Activated B cell treated with CpG ODN at 0.5 μM for 24 hours (primary cell): ENCODE data around the gene RABGEF1. TPM values are rescaled to one million over a fixed set of nuclear protein-coding genes. Genes with fewer than 3 reads are reported as not detected.

ENCODE experiments used
- ATAC-seq: fragments of 200-7000 bp; cut with Tn5 transposase; one replicate; pipeline ENCODE4 v1.10.0; 2021; ENCODE audit warnings: low read depth, mild to moderate bottlenecking, moderate library complexity
- CTCF ChIA-PET: fragments of 350-600 bp; sonication (Branson Sonifier 250); formaldehyde crosslinking; loops from one replicate; lab custom pipeline; 2021; ENCODE audit warnings: antibody characterized with exemption; lab: Charles Lee
- POLR2A ChIA-PET: fragments of 350-600 bp; sonication (Branson Sonifier 250); formaldehyde crosslinking; loops from one replicate; lab custom pipeline; 2021; ENCODE audit warnings: antibody characterized with exemption; lab: Charles Lee
- DNase-seq: peaks from one replicate; pipeline ENCODE4 v3.0.0; 2022
- H3K27ac Mint-ChIP-seq: one replicate; pipeline ENCODE4 v1.8.0; 2020; ENCODE audit warnings: mixed read lengths
- H3K27me3 Mint-ChIP-seq: one replicate; pipeline ENCODE4 v1.8.0; 2021; ENCODE audit warnings: mixed read lengths
- H3K36me3 Mint-ChIP-seq: one replicate; pipeline ENCODE4 v1.8.0; 2021; ENCODE audit warnings: low read depth, mixed read lengths
- H3K4me1 Mint-ChIP-seq: one replicate; pipeline ENCODE4 v1.8.0; 2021; ENCODE audit warnings: mixed read lengths
- H3K4me3 Mint-ChIP-seq: one replicate; pipeline ENCODE4 v1.8.0; 2020; ENCODE audit warnings: mild to moderate bottlenecking, mixed read lengths
- H3K9me3 Mint-ChIP-seq: one replicate; pipeline ENCODE4 v1.8.0; 2020; ENCODE audit warnings: mixed read lengths
- CTCF ChIP-seq: fragments of 200-600 bp; IDR thresholded peaks from one replicate; pipeline ENCODE4 v1.8.0; 2022; ENCODE audit warnings: antibody characterized with exemption, mild to moderate bottlenecking
- intact Hi-C: fragments of 100-400 bp; cut with micrococcal nuclease; formaldehyde crosslinking; loops from one replicate; pipeline ENCODE4 v1.15.1; 2024
- total RNA-seq: library from RNA; stranded (reverse); gene quantifications from 2 replicates; pipeline ENCODE4 v1.2.3, GENCODE V29; 2022

Gene RABGEF1
- total RNA-seq, 1 donor from 2014 or later: 19.7 TPM

DNA sequence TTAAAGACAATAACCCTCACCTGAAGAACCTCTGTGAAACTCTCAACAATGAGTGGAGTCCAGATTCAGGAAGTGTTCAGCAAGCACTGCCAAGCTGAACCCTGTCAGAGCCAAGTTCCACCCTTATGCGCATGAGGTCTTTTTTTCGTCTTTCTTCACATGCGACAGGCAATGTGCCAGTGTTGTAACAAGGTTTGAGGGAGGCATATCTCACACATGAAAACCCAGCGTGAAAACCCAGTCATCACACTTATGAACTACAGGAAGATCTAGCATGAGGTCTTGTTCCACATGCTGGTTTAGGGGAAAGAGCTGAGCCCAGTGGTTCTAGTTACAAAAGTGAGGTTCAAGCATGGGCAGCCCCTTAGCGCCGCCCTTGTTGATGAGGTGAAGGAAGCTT is 49.7 kb downstream of the RABGEF1 start:
- ChIA-PET CTCF (no interaction called here), POLR2A (no interaction called here)
- no peaks in the 10 kb centered on the region for H3K27me3 Mint-ChIP-seq
- no peaks in the 10 kb centered on the region for H3K4me1 Mint-ChIP-seq
- no peaks in the 10 kb centered on the region for H3K9me3 Mint-ChIP-seq
- no peak for DNase-seq
- H3K27ac Mint-ChIP-seq: no peak overlapping the region
- no peak for ATAC-seq
- intact Hi-C loops: no loop called here
- no peak overlapping the region for H3K4me3 Mint-ChIP-seq
- peaks cover 75% of the 10 kb centered on the region for H3K36me3 Mint-ChIP-seq
- no peak for TF ChIP-seq CTCF

DNA sequence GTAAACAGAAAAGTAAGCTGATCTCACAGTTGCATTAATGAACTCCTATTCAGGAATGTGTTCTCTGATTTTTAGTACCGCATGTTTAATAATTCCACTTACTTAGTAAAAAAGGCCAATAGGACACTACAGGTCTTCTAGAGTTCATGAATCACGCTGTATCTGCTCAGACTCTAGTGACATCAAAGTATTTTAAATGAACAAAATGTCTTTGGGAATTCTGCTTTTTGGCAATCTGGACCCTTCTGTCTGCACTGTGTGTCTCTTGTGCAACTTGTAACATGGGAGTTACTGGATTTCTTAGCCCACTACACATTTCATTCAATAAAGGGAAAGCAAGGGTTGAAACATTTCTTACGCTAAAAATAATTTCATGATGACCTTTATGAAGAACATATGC is 50.2 kb downstream of the RABGEF1 start:
- H3K4me3 Mint-ChIP-seq: no peak overlapping the region
- no peaks in the 10 kb centered on the region for H3K27me3 Mint-ChIP-seq
- ChIA-PET POLR2A (interaction anchor here (0.6 kb wide), 1 partner anchor 130 kb away, joined by 4 read pairs; the partner anchor contains the start of gene TMEM248), CTCF (no interaction called here)
- DNase-seq (no peak), ATAC-seq (no peak)
- no peak overlapping the region for H3K27ac Mint-ChIP-seq
- no peak for TF ChIP-seq CTCF
- H3K9me3 Mint-ChIP-seq: no peaks in the 10 kb centered on the region
- intact Hi-C loops: no loop called here
- no peaks in the 10 kb centered on the region for H3K4me1 Mint-ChIP-seq
- peaks cover 75% of the 10 kb centered on the region for H3K36me3 Mint-ChIP-seq

GRCh38 chr7:66800591-66800990 is 60.1 kb downstream of the RABGEF1 start:
- POLR2A ChIA-PET: no interaction called here
- Mint-ChIP-seq H3K27ac (peak overlapping the region; percentile 67), H3K27me3 (no peaks in the 10 kb centered on the region), H3K4me1 (peaks cover 13% of the 10 kb centered on the region), H3K36me3 (peaks cover 92% of the 10 kb centered on the region), H3K4me3 (no peak overlapping the region), H3K9me3 (no peaks in the 10 kb centered on the region)
- intact Hi-C loops: no loop called here
- no peak for DNase-seq
- TF ChIP-seq CTCF: no peak
- CTCF ChIA-PET: no interaction called here
- ATAC-seq: peak; percentile 68

DNA sequence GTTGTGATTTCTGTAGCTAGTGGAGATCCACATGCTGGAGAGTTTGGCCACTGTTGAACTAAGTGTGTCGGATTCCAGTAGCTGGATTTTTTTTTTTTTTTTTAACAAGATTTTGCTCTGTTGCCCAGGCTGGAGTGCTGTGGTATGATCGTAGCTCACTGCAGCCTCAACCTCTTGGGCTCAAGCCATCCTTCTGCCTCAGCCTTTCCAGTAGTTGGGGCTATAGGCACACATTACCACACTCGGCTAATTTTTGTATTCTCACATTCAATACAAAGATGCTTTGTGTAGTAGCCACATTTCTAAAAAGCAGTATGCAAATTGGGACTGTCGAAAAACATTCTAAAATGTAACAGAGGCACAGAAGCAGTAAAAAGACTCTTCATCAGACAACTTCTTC is 63.5 kb downstream of the RABGEF1 start:
- intact Hi-C loops: no loop called here
- ChIA-PET POLR2A (interaction anchor here (0.6 to 0.7 kb wide), 2 partner anchors 57 to 102 kb away, joined by 5 to 9 read pairs; no protein-coding TSS in a partner anchor), CTCF (no interaction called here)
- Mint-ChIP-seq H3K4me1 (peaks cover 13% of the 10 kb centered on the region), H3K27me3 (no peaks in the 10 kb centered on the region), H3K36me3 (peaks cover 94% of the 10 kb centered on the region), H3K4me3 (no peak overlapping the region), H3K9me3 (no peaks in the 10 kb centered on the region), H3K27ac (no peak overlapping the region)
- DNase-seq (no peak), ATAC-seq (no peak)
- TF ChIP-seq CTCF: no peak

- H3K4me3 Mint-ChIP-seq: no peak overlapping the region
- no peak overlapping the region for H3K27ac Mint-ChIP-seq
- ChIA-PET POLR2A (no interaction called here), CTCF (no interaction called here)
- H3K36me3 Mint-ChIP-seq: peaks cover 89% of the 10 kb centered on the region
- no peaks in the 10 kb centered on the region for H3K27me3 Mint-ChIP-seq
- H3K9me3 Mint-ChIP-seq: no peaks in the 10 kb centered on the region
- DNase-seq: no peak
- no peak for ATAC-seq
- intact Hi-C loops: no loop called here
- H3K4me1 Mint-ChIP-seq: no peaks in the 10 kb centered on the region
- TF ChIP-seq CTCF: no peak
Observed at GRCh38 chr7:66807736-66808135, 67.2 kb downstream of the RABGEF1 start.
